ENCODE measurements around the gene PLXNA3.

- TF ChIP-seq CTCF (IDR thresholded peaks at IDR 0.05) (no peak), POLR2A (IDR thresholded peaks at IDR 0.05) (no peak)
These were observed 37.7 kb upstream of the PLXNA3 start for GRCh38 chrX:154420402-154420756.
